HG03575 (cell line): ENCODE data around the gene ABHD6.
"Not testable (repeated sequence)": the region's sequence is repeated elsewhere in the genome, so short reads cannot be mapped to it uniquely, and the experiment has no call there.

Experiments
- ATAC-seq: cut with Tn5 transposase; IDR thresholded peaks from one replicate; pipeline ENCODE4 v1.9.1; 2021; ENCODE audit not compliant: unreplicated experiment, insufficient number of reproducible peaks, low FRiP score; ENCODE audit errors: extremely low read depth

Gene ABHD6

GRCh38 chr3:58237941-58238681 is 519 bp downstream of the ABHD6 start:
- ATAC-seq, result no peak

GRCh38 chr3:58238830-58239229 is 1.2 kb downstream of the ABHD6 start:
- no peak for ATAC-seq

- no peak for ATAC-seq
These were observed 3.9 kb downstream of the ABHD6 start for GRCh38 chr3:58241306-58242044.

- ATAC-seq, result no peak
These were observed 4.7 kb downstream of the ABHD6 start for GRCh38 chr3:58242340-58242739.

GRCh38 chr3:58242860-58243259 is 5.3 kb downstream of the ABHD6 start:
- ATAC-seq, result not testable (repeated sequence)

GRCh38 chr3:58243976-58244585 is 6.5 kb downstream of the ABHD6 start:
- no peak for ATAC-seq

GRCh38 chr3:58246148-58247047 is 8.8 kb downstream of the ABHD6 start:
- ATAC-seq, result no peak

- no peak for ATAC-seq
These were observed 11.9 kb downstream of the ABHD6 start for GRCh38 chr3:58249358-58250092.

- ATAC-seq, result no peak
These were observed 12.6 kb downstream of the ABHD6 start for GRCh38 chr3:58250093-58250707.

GRCh38 chr3:58251631-58252035 is 14.0 kb downstream of the ABHD6 start:
- ATAC-seq, result no peak

- no peak for ATAC-seq
These were observed 16.6 kb downstream of the ABHD6 start for GRCh38 chr3:58254144-58254543.

GRCh38 chr3:58256061-58256460 is 18.5 kb downstream of the ABHD6 start:
- ATAC-seq, result no peak

GRCh38 chr3:58256511-58256910 is 18.9 kb downstream of the ABHD6 start:
- no peak for ATAC-seq

- ATAC-seq, result no peak
These were observed 20.9 kb downstream of the ABHD6 start for GRCh38 chr3:58258392-58259055.

- no peak for ATAC-seq
These were observed 22.7 kb downstream of the ABHD6 start for GRCh38 chr3:58260261-58260731.

GRCh38 chr3:58260733-58261132 is 23.1 kb downstream of the ABHD6 start:
- no peak for ATAC-seq

GRCh38 chr3:58261954-58262666 is 24.5 kb downstream of the ABHD6 start:
- ATAC-seq, result no peak
